Loucy (cell line): Measurements from ENCODE around the gene ADRA1B.
"Not testable (repeated sequence)": the region's sequence is repeated elsewhere in the genome, so short reads cannot be mapped to it uniquely, and the experiment has no call there.

Experiments
- H2AFZ ChIP-seq: fragments of 200-600 bp; sonication (generic); 2 replicates; pipeline ENCODE4 v1.6.0; 2016; ENCODE audit warnings: antibody characterized with exemption, mild to moderate bottlenecking, low read length, moderate library complexity
- H3F3A ChIP-seq: fragments of 200-600 bp; 2 replicates; pipeline ENCODE4 v1.6.0; 2016; ENCODE audit warnings: antibody characterized with exemption, low read depth, mild to moderate bottlenecking
- H3K27me3 ChIP-seq: fragments of 200-600 bp; sonication (generic); 2 replicates; pipeline ENCODE4 v1.6.1; 2014; ENCODE audit warnings: low read length, mild to moderate bottlenecking; ENCODE audit not compliant: insufficient read depth, poor library complexity, severe bottlenecking
- H3K36me3 ChIP-seq: fragments of 200-600 bp; sonication (generic); 2 replicates; pipeline ENCODE4 v1.6.1; 2016; ENCODE audit warnings: low read length; ENCODE audit not compliant: insufficient read depth
- H3K4me1 ChIP-seq: fragments of 200-600 bp; sonication (generic); 2 replicates; pipeline ENCODE4 v1.5.1; 2014; ENCODE audit warnings: low read length, mild to moderate bottlenecking; ENCODE audit not compliant: insufficient read depth, poor library complexity, severe bottlenecking
- H3K4me2 ChIP-seq: fragments of 200-600 bp; sonication (generic); 2 replicates; pipeline ENCODE4 v1.6.0; 2014; ENCODE audit warnings: antibody characterized with exemption, low read length, low read depth, mild to moderate bottlenecking; ENCODE audit not compliant: poor library complexity, severe bottlenecking
- H3K4me3 ChIP-seq: fragments of 200-600 bp; sonication (generic); 2 replicates; pipeline ENCODE4 v1.5.1; 2014; ENCODE audit warnings: low read length, mild to moderate bottlenecking, mixed read lengths; ENCODE audit not compliant: poor library complexity, severe bottlenecking
- H3K79me2 ChIP-seq: fragments of 200-600 bp; sonication (generic); 2 replicates; pipeline ENCODE4 v1.6.1; 2014; ENCODE audit warnings: low read length; ENCODE audit not compliant: insufficient read depth
- H3K9ac ChIP-seq: fragments of 200-600 bp; sonication (generic); 2 replicates; pipeline ENCODE4 v1.6.0; 2014; ENCODE audit warnings: mild to moderate bottlenecking, low read depth, low read length, moderate library complexity; ENCODE audit not compliant: poor library complexity, severe bottlenecking
- H3K9me2 ChIP-seq: fragments of 200-600 bp; sonication (generic); replicated peaks from 2 replicates; pipeline ENCODE4 v1.6.1; 2016; ENCODE audit warnings: low read depth, low read length, mixed read lengths
- H3K9me3 ChIP-seq: fragments of 200-600 bp; sonication (generic); 2 replicates; pipeline ENCODE4 v1.6.1; 2014; ENCODE audit warnings: mild to moderate bottlenecking, antibody characterized with exemption, low read length, low read depth; ENCODE audit not compliant: insufficient read depth
- H4K20me1 ChIP-seq: fragments of 200-600 bp; sonication (generic); 2 replicates; pipeline ENCODE4 v1.6.0; 2014; ENCODE audit warnings: antibody characterized with exemption, low read length, mild to moderate bottlenecking; ENCODE audit not compliant: insufficient read depth, poor library complexity, severe bottlenecking
- CTCF ChIP-seq: fragments of 200-600 bp; sonication (generic); conservative IDR thresholded peaks from 2 replicates; pipeline ENCODE4 v1.5.1; 2014; ENCODE audit warnings: mild to moderate bottlenecking, antibody characterized with exemption, low read length
- EZH2phosphoT487 ChIP-seq: fragments of 200-600 bp; IDR thresholded peaks from 2 replicates; pipeline ENCODE4 v1.6.1; 2018; ENCODE audit warnings: antibody characterized with exemption, mild to moderate bottlenecking, moderate library complexity, borderline replicate concordance

Gene ADRA1B

DNA sequence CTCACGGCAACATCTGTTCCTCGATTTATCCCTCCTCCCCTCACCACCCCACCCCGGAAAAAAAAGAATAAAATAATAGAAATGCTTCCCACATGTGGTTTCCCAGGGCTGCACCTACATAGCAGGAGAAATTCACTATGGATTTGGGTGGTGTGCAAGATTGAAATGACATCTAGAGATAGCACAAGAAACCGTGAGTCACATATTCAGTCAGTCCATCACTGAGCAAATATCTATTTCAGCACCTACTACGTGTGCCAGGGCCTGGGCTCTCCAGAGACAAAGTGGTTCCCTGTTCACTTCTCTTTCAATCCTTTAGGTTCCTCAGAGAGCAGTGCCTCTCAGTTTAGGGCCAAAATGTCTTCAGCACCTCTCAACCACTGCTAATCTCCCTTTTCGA lies 47.7 kb downstream of the ADRA1B start:
- Histone ChIP-seq H3K79me2 (no peaks in the 10 kb centered on the region), H4K20me1 (no peaks in the 10 kb centered on the region), H3K9me3 (no peaks in the 10 kb centered on the region), H3K9me2 (no peaks in the 10 kb centered on the region), H3F3A (no peaks in the 10 kb centered on the region), H3K36me3 (no peaks in the 10 kb centered on the region), H3K4me3 (no peak overlapping the region), H2AFZ (no peak overlapping the region), H3K4me2 (no peak overlapping the region), H3K4me1 (no peaks in the 10 kb centered on the region), H3K27me3 (no peaks in the 10 kb centered on the region), H3K9ac (no peak overlapping the region)
- TF ChIP-seq EZH2phosphoT487: no peak
- TF ChIP-seq CTCF: no peak

DNA sequence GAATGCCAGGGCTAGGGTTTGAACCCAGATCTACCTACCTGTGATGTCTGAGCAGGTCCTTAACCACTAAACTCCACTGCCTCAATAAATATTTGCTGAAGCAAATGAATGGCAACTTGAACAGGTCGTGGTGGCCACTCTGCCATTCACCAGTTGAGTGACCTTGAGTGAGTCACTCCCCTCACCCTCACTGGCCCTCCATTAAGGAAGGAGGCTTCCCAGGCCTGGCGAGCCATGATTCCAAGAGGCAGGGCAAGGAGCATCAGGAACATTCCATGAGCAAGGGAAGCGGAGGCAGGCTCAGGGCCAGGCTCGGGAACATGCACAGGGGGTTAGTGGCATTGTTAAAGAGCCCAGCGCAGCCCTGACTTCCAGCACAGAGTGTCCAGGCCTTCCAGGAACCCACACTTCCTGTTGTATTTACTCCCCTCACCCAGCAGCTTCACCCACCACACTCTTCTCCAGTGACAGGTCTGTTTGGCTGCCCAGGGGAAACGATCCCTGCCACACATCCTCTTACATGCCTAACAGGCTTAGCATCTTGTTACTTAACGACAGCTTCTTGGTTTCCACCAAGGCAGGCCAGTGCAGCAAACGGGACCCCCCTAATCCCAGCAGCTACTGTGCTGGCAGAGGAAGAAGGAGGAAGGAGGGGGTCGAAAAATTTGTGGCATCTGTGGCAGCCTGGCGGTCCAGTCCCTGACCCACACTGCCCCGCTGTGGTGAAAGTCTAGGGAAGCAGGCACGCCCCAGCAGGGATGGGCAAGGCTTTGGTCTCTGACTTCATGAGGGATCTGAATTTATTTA lies 49.0 kb downstream of the ADRA1B start:
- Histone ChIP-seq H2AFZ (no peak overlapping the region), H3F3A (no peaks in the 10 kb centered on the region), H3K27me3 (no peaks in the 10 kb centered on the region), H4K20me1 (no peaks in the 10 kb centered on the region), H3K4me1 (no peaks in the 10 kb centered on the region), H3K9me2 (no peaks in the 10 kb centered on the region), H3K79me2 (no peaks in the 10 kb centered on the region), H3K36me3 (no peaks in the 10 kb centered on the region), H3K4me2 (no peak overlapping the region), H3K9ac (no peak overlapping the region), H3K9me3 (no peaks in the 10 kb centered on the region), H3K4me3 (no peak overlapping the region)
- TF ChIP-seq CTCF (peak; percentile 45), EZH2phosphoT487 (no peak)

DNA sequence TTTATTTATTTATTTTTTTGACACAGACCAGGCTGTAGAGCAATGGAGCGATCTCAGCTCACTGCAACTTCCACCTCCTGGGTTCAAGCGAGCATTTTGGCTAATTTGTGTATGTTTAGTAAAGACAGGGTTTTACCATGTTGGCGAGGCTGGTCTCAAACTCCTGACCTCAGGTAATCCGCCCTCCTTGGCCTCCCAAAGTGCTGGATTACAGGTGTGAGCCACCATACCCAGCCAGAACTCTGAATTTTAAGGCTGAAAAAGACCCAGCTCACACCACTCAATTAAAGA lies 49.5 kb downstream of the ADRA1B start:
- not testable (repeated sequence) for H4K20me1 ChIP-seq, H2AFZ ChIP-seq, H3K9ac ChIP-seq, H3K79me2 ChIP-seq, H3K4me2 ChIP-seq, H3F3A ChIP-seq, H3K27me3 ChIP-seq, H3K9me3 ChIP-seq, H3K4me3 ChIP-seq, H3K4me1 ChIP-seq, H3K36me3 ChIP-seq, H3K9me2 ChIP-seq

- Histone ChIP-seq H3K9me3 (no peaks in the 10 kb centered on the region), H3K9ac (no peak overlapping the region), H3K79me2 (no peaks in the 10 kb centered on the region), H3K4me1 (no peaks in the 10 kb centered on the region), H3K9me2 (no peaks in the 10 kb centered on the region), H3K4me3 (no peak overlapping the region), H3K27me3 (no peaks in the 10 kb centered on the region), H4K20me1 (no peaks in the 10 kb centered on the region), H3K4me2 (no peak overlapping the region), H3F3A (no peaks in the 10 kb centered on the region), H3K36me3 (no peaks in the 10 kb centered on the region), H2AFZ (no peak overlapping the region)
- TF ChIP-seq CTCF: no peak
- no peak for TF ChIP-seq EZH2phosphoT487
These were observed 53.7 kb downstream of the ADRA1B start for GRCh38 chr5:159969966-159970365.
